Right renal pelvis (tissue), 4 donors: ENCODE data around the gene HAPLN2. TPM values are rescaled to one million over a fixed set of nuclear protein-coding genes. Genes with fewer than 3 reads are reported as not detected.

Source experiments
- DNase-seq, 4 donors: peaks; one replicate each; pipeline ENCODE4 v3.0.0-alpha.2; 2013; ENCODE audit warnings: low read depth in 4 of 4, low spot score in 3 of 4, missing footprints in 1 of 4
- polyA plus RNA-seq, 4 donors: library from polyadenylated mRNA; unstranded; fragments of 120-200 nt; gene quantifications; one replicate each; pipeline ENCODE4 v1.2.1, GENCODE V29; 2013; ENCODE audit not compliant: insufficient read length in 4 of 4

Gene HAPLN2
- polyA plus RNA-seq, 4 donors: 0.11 to 0.45 (median 0.42) TPM

- DNase-seq: no peak
Observed at GRCh38 chr1:156643778-156644092, 24.5 kb downstream of the HAPLN2 start.

- DNase-seq: no peak
Observed at GRCh38 chr1:156644146-156644545, 24.9 kb downstream of the HAPLN2 start.

- no peak for DNase-seq
Observed at GRCh38 chr1:156644640-156645039, 25.4 kb downstream of the HAPLN2 start.

GRCh38 chr1:156645056-156645455 lies 25.8 kb downstream of the HAPLN2 start:
- no peak for DNase-seq

- no peak for DNase-seq
Observed at GRCh38 chr1:156645666-156646065, 26.5 kb downstream of the HAPLN2 start.

- DNase-seq: no peak
Observed at GRCh38 chr1:156646738-156647211, 27.6 kb downstream of the HAPLN2 start.

- no peak for DNase-seq
Observed at GRCh38 chr1:156647351-156647750, 28.1 kb downstream of the HAPLN2 start.

- DNase-seq: no peak
Observed at GRCh38 chr1:156648496-156648895, 29.3 kb downstream of the HAPLN2 start.

GRCh38 chr1:156648951-156649350 lies 29.7 kb downstream of the HAPLN2 start:
- no peak for DNase-seq

GRCh38 chr1:156652131-156652991 lies 33.1 kb downstream of the HAPLN2 start:
- no peak for DNase-seq

- no peak for DNase-seq
Observed at GRCh38 chr1:156652992-156653355, 33.8 kb downstream of the HAPLN2 start.

GRCh38 chr1:156654700-156655099 lies 35.5 kb downstream of the HAPLN2 start:
- no peak for DNase-seq

- DNase-seq: no peak
Observed at GRCh38 chr1:156655151-156655903, 36.1 kb downstream of the HAPLN2 start.

- no peak for DNase-seq
Observed at GRCh38 chr1:156655904-156656516, 36.8 kb downstream of the HAPLN2 start.

- DNase-seq: no peak
Observed at GRCh38 chr1:156656806-156657740, 37.9 kb downstream of the HAPLN2 start.

- DNase-seq: no peak
Observed at GRCh38 chr1:156657741-156658319, 38.6 kb downstream of the HAPLN2 start.

GRCh38 chr1:156658496-156658895 lies 39.3 kb downstream of the HAPLN2 start:
- no peak for DNase-seq

- DNase-seq: no peak
Observed at GRCh38 chr1:156658945-156659574, 39.8 kb downstream of the HAPLN2 start.

GRCh38 chr1:156659661-156659987 lies 40.4 kb downstream of the HAPLN2 start:
- DNase-seq: no peak
